Measurements from ENCODE around the gene P2RX3.
"Not testable (repeated sequence)": the region's sequence is repeated elsewhere in the genome, so short reads cannot be mapped to it uniquely, and the experiment has no call there.

P2RX3 gene

GRCh38 chr11:57348052-57348451 lies 9.9 kb downstream of the P2RX3 start:
- in situ Hi-C loops (cut with MboI; ENCODE audit: low sequenced_read_pairs), result loop anchor here (10.0 kb wide), 1 partner anchor 297 kb away; the partner anchor contains the start of gene YPEL4

GRCh38 chr11:57348636-57349313 lies 10.6 kb downstream of the P2RX3 start:
- in situ Hi-C loops (cut with MboI; ENCODE audit: low sequenced_read_pairs), result loop anchor here (10.0 kb wide), 1 partner anchor 296 kb away; the partner anchor contains the start of gene YPEL4

DNA sequence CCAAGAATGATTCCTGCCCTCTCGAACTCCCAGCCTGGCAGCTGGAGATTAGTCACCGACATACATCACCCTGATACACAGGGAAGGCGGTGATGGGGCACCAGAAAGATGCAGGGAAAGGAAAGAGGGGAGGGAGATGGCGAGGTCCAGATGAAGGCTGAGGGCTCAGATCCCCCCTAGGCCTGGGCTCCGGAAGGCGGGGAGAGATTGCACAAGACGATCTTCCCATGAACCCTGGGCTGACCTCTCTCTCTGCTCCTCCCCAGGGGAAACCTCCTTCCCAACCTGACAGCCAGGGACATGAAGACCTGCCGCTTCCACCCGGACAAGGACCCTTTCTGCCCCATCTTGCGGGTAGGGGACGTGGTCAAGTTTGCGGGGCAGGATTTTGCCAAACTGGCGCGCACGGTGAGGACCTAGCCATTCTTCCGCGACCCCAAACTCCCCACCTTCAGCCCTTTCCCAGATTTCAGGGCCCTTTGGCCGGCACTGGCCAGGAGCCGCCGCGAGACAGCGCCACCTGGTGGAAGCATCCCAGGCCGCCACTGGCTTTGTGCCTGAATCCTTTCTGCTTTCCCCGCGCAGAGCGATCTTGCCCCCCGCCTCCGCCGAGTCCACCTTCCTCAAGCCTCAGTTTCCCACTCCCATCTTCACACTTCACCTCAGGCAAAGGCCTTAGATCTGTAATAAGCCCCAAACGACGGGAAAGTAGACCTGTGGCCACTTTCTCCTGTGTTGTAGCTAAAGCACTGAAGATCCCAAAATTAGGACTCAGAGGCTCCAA lies 11.5 kb downstream of the P2RX3 start:
- in situ Hi-C loops (cut with MboI; ENCODE audit: low sequenced_read_pairs), result loop anchor here (10.0 kb wide), 1 partner anchor 295 kb away; the partner anchor contains the start of gene YPEL4

GRCh38 chr11:57353036-57353435 lies 14.9 kb downstream of the P2RX3 start:
- in situ Hi-C loops (cut with MboI; ENCODE audit: low sequenced_read_pairs), result no loop called here

GRCh38 chr11:57353446-57353845 lies 15.3 kb downstream of the P2RX3 start:
- in situ Hi-C loops (cut with MboI; ENCODE audit: low sequenced_read_pairs), result no loop called here

DNA sequence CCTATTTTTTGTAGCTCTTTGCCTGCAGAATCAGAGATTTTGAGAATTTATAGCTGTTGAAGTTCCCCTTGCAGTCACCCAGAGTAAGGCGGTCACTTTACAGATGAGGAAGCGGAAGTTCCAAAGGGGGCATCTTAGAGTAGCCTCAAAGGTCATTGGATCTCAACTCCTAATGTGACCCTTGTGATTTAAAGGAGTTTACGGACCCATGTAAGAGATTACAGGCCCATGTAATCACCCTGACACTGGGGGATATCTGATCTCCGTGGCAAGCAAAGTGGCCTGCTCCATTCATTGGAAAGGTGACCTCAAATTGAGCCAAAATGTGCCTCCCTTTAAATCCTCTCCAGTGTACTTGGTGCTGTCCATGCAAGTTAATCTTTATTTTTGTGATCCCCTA lies 15.7 kb downstream of the P2RX3 start:
- in situ Hi-C loops (cut with MboI; ENCODE audit: low sequenced_read_pairs), result no loop called here

DNA sequence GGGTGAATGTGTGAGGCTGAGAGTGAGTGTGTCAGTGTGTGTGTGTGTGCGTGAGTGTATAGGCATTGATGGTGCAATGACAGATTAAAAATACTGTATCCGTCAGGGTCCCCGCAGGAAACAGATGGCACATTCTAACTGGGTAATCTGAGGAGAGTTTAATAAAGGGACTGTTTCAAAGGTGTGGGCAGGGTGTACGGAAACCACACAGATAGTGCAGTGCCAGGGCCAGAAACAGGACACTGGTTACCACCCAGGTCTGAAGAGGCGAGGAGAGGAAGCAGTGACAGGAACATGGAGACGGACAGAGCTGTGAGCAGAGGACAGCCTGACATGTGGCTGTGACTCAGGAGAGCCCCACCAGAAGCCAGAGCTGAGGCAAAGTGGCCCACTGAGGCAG lies 16.5 kb downstream of the P2RX3 start:
- in situ Hi-C loops (cut with MboI; ENCODE audit: low sequenced_read_pairs), result no loop called here

GRCh38 chr11:57356268-57356667 lies 18.1 kb downstream of the P2RX3 start:
- in situ Hi-C loops (cut with MboI; ENCODE audit: low sequenced_read_pairs), result no loop called here

DNA sequence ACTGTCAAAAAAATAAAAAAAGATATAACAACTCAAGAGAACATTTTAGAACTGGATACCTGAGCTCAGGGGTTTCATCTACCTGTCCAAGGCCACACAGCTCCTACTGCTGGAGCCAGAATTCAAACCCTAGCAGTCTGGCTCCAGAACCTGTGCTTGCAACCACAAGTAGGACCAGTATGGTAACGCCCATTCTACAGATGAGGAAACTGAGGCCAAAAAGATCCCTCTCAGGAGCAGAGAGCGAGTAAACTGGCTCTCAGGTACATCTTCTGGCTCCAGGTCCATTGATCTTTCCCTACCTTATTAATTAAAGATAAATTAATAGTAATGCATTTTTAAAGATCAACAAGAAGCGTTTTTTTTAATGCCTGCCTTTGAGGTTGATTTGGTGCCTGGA lies 19.2 kb downstream of the P2RX3 start:
- in situ Hi-C loops (cut with MboI; ENCODE audit: low sequenced_read_pairs), result no loop called here

DNA sequence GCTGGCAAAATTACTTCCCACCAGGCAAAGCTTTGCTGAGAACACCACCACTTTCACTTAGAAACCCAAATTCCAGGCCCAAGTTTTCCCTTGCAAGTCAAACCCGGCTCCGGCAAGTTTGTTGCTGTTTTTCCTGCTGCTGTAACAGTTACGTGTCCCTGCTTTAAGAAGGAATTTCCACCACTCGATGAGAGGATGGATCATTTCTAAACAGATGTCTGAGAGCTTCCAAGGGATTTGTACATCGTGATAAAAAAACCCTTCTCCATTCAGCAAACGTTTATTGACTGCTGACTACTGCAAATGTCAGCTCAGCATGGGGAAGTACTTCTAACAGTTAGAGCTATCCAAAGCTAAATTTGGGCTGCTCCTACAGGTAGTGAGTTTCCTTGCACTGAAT lies 19.7 kb downstream of the P2RX3 start:
- in situ Hi-C loops (cut with MboI; ENCODE audit: low sequenced_read_pairs), result no loop called here

DNA sequence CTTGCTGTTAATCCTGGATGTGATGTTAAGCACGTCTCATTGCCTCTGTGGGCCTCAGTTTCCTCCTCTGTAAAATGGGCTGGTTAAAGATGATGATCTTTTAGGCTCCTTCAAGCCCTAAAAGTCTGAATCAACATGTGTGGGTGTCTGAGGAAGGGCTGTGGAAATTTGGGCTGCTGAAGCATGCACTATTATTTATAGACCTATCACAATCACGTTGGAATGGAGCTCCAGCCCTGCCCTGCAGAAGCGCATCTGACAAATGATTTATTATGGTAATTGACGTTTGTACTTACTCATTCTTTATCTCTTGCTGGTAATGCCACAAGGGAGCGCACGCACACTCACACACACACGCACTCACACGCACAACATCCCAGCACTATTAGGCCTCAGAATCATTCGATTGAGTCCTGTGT lies 20.4 kb downstream of the P2RX3 start:
- in situ Hi-C loops (cut with MboI; ENCODE audit: low sequenced_read_pairs), result no loop called here

DNA sequence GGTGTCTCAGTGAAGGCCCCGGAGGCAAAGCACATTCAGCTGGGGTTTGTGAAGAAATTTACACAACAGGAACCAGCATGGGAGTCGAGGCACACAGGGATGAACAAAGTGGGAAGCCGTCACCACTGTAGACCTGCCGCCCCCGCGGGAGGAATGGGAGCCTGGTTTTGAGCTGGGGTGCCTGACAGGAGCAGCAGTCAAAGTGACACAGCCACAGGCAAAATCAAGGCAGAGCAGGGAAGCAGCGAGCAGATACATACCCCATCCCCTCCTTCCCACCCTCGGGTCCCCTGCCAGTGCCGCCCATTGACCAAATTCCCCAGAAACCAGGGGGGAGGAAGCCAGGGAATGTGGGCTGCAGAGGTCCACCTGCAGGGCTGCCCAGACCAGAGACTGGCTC lies 20.8 kb downstream of the P2RX3 start:
- in situ Hi-C loops (cut with MboI; ENCODE audit: low sequenced_read_pairs), result no loop called here

- in situ Hi-C loops (cut with MboI; ENCODE audit: low sequenced_read_pairs), result no loop called here
Measured at GRCh38 chr11:57359396-57359795, 21.2 kb downstream of the P2RX3 start.

GRCh38 chr11:57359896-57360690 lies 21.9 kb downstream of the P2RX3 start:
- in situ Hi-C loops (cut with MboI; ENCODE audit: low sequenced_read_pairs), result no loop called here

DNA sequence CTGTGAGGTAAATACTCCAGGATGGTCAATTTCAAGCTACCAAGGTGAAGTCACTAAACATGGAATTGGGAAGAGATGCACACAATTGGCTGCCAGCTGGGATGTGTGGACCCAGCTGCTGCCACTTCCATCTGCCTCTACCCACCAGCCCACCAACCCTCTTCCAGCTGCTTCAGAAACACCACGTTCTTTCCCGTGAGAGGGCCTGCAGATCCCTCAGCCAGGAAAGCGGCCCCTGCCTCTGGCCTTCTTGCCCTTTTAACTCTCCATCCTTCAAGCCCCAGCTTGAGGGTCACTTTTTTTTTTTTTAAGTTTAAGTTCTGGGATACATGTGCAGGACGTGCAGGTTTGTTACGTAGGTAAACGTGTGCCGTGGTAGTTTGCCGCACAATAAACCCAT lies 22.8 kb downstream of the P2RX3 start:
- in situ Hi-C loops (cut with MboI; ENCODE audit: low sequenced_read_pairs), result no loop called here

DNA sequence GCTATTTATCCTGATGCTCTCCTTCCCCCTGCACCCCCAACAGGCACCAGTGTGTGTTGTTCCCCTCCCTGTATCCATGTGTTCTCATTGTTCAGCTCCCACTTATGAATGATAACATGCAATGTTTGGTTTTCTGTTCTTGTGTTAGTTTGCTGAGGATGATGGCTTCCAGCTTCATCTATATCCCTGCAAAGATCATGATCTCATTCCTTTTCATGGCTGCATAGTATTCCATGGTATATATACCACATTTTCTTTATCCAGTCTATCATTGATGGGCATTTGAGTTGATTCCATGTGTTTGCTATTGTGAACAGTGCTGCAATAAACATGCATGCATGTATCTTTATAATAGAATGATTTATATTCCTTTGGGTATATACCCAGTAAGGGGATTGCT lies 23.3 kb downstream of the P2RX3 start:
- in situ Hi-C loops (cut with MboI; ENCODE audit: low sequenced_read_pairs), result not testable (repeated sequence)

DNA sequence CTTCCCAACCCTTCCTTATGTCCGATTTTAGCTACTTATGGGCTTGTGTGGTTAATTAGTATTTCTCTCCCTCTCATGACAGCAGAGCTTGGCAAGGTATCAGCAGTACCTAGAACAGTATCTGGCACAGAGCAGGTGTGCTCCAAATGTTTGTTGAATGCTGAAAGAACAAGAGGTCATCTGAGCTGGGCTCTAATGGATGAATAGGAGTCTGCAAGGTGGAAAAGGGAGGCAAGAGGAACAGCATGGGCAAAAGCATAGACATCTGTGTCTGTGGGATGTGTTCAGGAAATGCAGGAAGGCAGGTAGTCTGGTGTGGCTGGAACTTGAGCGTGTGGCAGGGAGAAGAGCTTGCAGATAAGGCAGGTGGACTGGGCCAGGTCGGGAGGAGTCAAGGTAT lies 23.8 kb downstream of the P2RX3 start:
- in situ Hi-C loops (cut with MboI; ENCODE audit: low sequenced_read_pairs), result no loop called here

DNA sequence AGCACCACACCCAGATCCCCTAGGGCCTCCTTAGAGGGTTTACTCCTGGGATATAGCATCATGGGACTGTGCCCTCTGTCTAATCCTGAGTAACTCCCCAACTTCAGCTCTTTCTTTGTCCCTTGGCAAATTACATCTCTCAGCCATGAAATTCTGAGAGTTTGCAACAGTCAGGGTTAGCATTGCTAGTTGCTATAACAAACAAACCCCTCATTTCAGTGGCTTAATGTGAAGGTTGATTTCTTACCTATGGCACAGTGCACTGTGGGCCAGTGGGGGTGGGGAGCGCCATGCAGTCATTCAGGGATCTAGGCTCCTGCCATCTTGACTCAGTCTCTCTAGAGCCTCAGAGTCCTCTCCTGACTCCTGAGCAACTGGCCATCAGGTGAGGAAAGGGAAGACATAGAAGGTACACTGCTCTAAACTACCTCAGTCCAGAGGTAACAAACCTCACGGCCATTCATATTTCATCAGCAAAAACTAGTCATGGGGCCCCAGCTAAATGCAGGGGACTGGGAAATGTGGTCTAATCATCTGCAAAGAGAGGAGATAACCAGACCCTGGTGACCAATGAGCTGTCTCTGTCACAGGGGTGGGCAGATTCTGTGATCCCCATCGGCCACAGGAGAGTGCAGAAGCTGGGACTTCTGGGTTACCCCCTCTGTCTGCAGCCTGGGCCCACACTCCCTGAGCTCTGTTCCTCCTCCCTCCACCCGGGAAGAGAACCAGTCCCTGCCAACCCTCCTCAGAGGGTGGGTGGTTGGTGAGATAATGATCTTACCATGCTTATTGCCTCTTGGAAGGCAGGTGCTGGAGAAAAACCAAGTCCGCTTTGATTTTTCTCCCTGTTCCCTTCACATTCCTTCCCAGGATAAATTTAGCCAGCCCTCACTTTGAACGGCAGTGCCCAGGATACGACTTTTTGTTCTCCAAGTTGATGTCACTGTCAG lies 25.3 kb downstream of the P2RX3 start:
- in situ Hi-C loops (cut with MboI; ENCODE audit: low sequenced_read_pairs), result no loop called here

GRCh38 chr11:57364851-57365660 lies 26.9 kb downstream of the P2RX3 start:
- in situ Hi-C loops (cut with MboI; ENCODE audit: low sequenced_read_pairs), result no loop called here
